WERI-Rb-1 (cell line): ENCODE results near the gene CRHBP.

Source experiments
- DNase-seq: peaks from one replicate; pipeline ENCODE4 v3.0.0-alpha.2; 2020
- H3K27ac ChIP-seq: fragments of 250-450 bp; sonication (Bioruptor Pico); 2 replicates; pipeline ENCODE4 v1.5.1; 2020; ENCODE audit warnings: mild to moderate bottlenecking, moderate library complexity
- H3K27me3 ChIP-seq: fragments of 250-450 bp; sonication (Bioruptor Pico); 2 replicates; pipeline ENCODE4 v1.5.1; 2021; ENCODE audit warnings: mild to moderate bottlenecking, low read depth, moderate library complexity; ENCODE audit not compliant: insufficient read depth, severe bottlenecking
- H3K36me3 ChIP-seq: fragments of 250-450 bp; sonication (Bioruptor Pico); 2 replicates; pipeline ENCODE4 v1.5.1; 2020; ENCODE audit warnings: mild to moderate bottlenecking, moderate library complexity
- H3K4me3 ChIP-seq: 2 replicates; pipeline ENCODE4 v1.5.1; 2011; ENCODE audit warnings: low read depth, mild to moderate bottlenecking, control low read depth, low read length
- H3K9me3 ChIP-seq: fragments of 250-450 bp; sonication (Bioruptor Pico); 2 replicates; pipeline ENCODE4 v1.5.1; 2021; ENCODE audit warnings: mild to moderate bottlenecking, moderate library complexity; ENCODE audit not compliant: severe bottlenecking
- CTCF ChIP-seq: IDR thresholded peaks from 2 replicates; pipeline ENCODE4 v1.5.1; 2011; ENCODE audit warnings: low read depth, mild to moderate bottlenecking, control low read depth, inconsistent platforms, low read length

The CRHBP gene

GRCh38 chr5:76964060-76964459 is 11.2 kb downstream of the CRHBP start:
- H3K36me3 ChIP-seq = no peaks in the 10 kb centered on the region
- no peak overlapping the region for H3K27ac ChIP-seq
- H3K4me3 ChIP-seq = no peak overlapping the region
- no peak for TF ChIP-seq CTCF
- no peak for DNase-seq
- H3K27me3 ChIP-seq = no peaks in the 10 kb centered on the region
- H3K9me3 ChIP-seq = no peaks in the 10 kb centered on the region

GRCh38 chr5:76971511-76971910 is 18.7 kb downstream of the CRHBP start:
- Histone ChIP-seq H3K36me3 (no peaks in the 10 kb centered on the region), H3K9me3 (no peaks in the 10 kb centered on the region), H3K27ac (no peak overlapping the region), H3K4me3 (no peak overlapping the region), H3K27me3 (no peaks in the 10 kb centered on the region)
- TF ChIP-seq CTCF = no peak
- peak; percentile 66 for DNase-seq

GRCh38 chr5:76972689-76973088 is 19.8 kb downstream of the CRHBP start:
- H3K9me3 ChIP-seq = no peaks in the 10 kb centered on the region
- no peaks in the 10 kb centered on the region for H3K27me3 ChIP-seq
- no peak for TF ChIP-seq CTCF
- no peak overlapping the region for H3K27ac ChIP-seq
- no peak for DNase-seq
- H3K36me3 ChIP-seq = no peaks in the 10 kb centered on the region
- H3K4me3 ChIP-seq = no peak overlapping the region

- H3K4me3 ChIP-seq = no peak overlapping the region
- no peaks in the 10 kb centered on the region for H3K9me3 ChIP-seq
- H3K36me3 ChIP-seq = no peaks in the 10 kb centered on the region
- no peak for TF ChIP-seq CTCF
- DNase-seq = no peak
- H3K27ac ChIP-seq = no peak overlapping the region
- H3K27me3 ChIP-seq = no peaks in the 10 kb centered on the region
These were observed 21.9 kb downstream of the CRHBP start for GRCh38 chr5:76974785-76975184.

GRCh38 chr5:76978869-76979268 is 26.0 kb downstream of the CRHBP start:
- Histone ChIP-seq H3K9me3 (no peaks in the 10 kb centered on the region), H3K36me3 (no peaks in the 10 kb centered on the region), H3K4me3 (no peak overlapping the region), H3K27me3 (no peaks in the 10 kb centered on the region), H3K27ac (no peak overlapping the region)
- no peak for DNase-seq
- no peak for TF ChIP-seq CTCF

- H3K4me3 ChIP-seq = no peak overlapping the region
- H3K9me3 ChIP-seq = no peaks in the 10 kb centered on the region
- H3K36me3 ChIP-seq = no peaks in the 10 kb centered on the region
- H3K27me3 ChIP-seq = no peaks in the 10 kb centered on the region
- no peak for DNase-seq
- no peak for TF ChIP-seq CTCF
- no peak overlapping the region for H3K27ac ChIP-seq
These were observed 27.8 kb downstream of the CRHBP start for GRCh38 chr5:76980518-76981144.
